Sigmoid colon (tissue), 7 donors: ENCODE results near the gene FOXN3. TPM values are rescaled to one million over a fixed set of nuclear protein-coding genes. Genes with fewer than 3 reads are reported as not detected.

Experiments
- DNase-seq: peaks from one replicate; pipeline ENCODE4 v3.0.0-alpha.2; 2019
- H3K27ac ChIP-seq, 4 donors: fragments of 200-600 bp; sonication (generic); one replicate each; pipeline ENCODE4 v1.5.1; 2016 to 2019; ENCODE audit warnings: mild to moderate bottlenecking in 1 of 4
- H3K27me3 ChIP-seq, 3 donors: fragments of 200-600 bp; sonication (generic); one replicate each; pipeline ENCODE4 v1.5.1; 2019; ENCODE audit warnings: mild to moderate bottlenecking in 1 of 3
- H3K36me3 ChIP-seq, 4 donors: fragments of 200-600 bp; sonication (generic); one replicate each; pipeline ENCODE4 v1.5.1; 2016 to 2019
- H3K4me1 ChIP-seq, 4 donors: fragments of 200-600 bp; sonication (generic); one replicate each; pipeline ENCODE4 v1.5.1; 2017 to 2019
- H3K4me3 ChIP-seq, 4 donors: fragments of 200-600 bp; sonication (generic); one replicate each; pipeline ENCODE4 v1.5.1; 2017 to 2019; ENCODE audit warnings: mild to moderate bottlenecking in 2 of 4, moderate library complexity in 1 of 4
- H3K9me3 ChIP-seq, 4 donors: fragments of 200-600 bp in 3 of 4; sonication (generic) in 3 of 4; one replicate each; pipeline versions ENCODE4 v1.5.1 to v1.6.1; 2013 to 2019
- CTCF ChIP-seq, 4 experiments: fragments of 450-650 bp in 3 of 4; fragments of 200-600 bp in 1 of 4; IDR thresholded peaks; one replicate each; pipeline ENCODE4 v1.5.1; 2016 to 2019; ENCODE audit warnings: antibody characterized with exemption in 4 of 4, mild to moderate bottlenecking in 3 of 4, moderate library complexity in 2 of 4
- EP300 ChIP-seq, 4 donors: sonication (generic); formaldehyde crosslinking; IDR thresholded peaks; one replicate each; pipeline ENCODE4 v1.6.1; 2017; ENCODE audit warnings: antibody characterized with exemption in 4 of 4
- POLR2A ChIP-seq, 2 donors: fragments of 450-650 bp; IDR thresholded peaks; one replicate each; pipeline ENCODE4 v1.6.1; 2016; ENCODE audit warnings: antibody characterized with exemption in 2 of 2, mild to moderate bottlenecking in 2 of 2, moderate library complexity in 2 of 2
- POLR2AphosphoS5 ChIP-seq, 4 donors: sonication (generic); formaldehyde crosslinking; IDR thresholded peaks; one replicate each; pipeline ENCODE4 v1.6.1; 2017; ENCODE audit warnings: antibody characterized with exemption in 4 of 4
- WGBS, 2 donors: extraction: QIAGEN DNeasy Blood & Tissue Kit; methylation state at CpG; one replicate each; pipeline ENCODE4 v1.1.7; 2013; 5-methylcytosine and 5-hydroxymethylcytosine counted together
- intact Hi-C: fragments of 100-400 bp; cut with DNase I; formaldehyde crosslinking; loops from one replicate; pipeline ENCODE4 v1.15.1; 2023
- polyA plus RNA-seq, 3 donors: library from polyadenylated mRNA; stranded (reverse); fragments of 200-250 nt; gene quantifications; one replicate each; pipeline ENCODE4 v1.2.3, GENCODE V29; 2013
- total RNA-seq, 4 donors: library from RNA; depleted of rRNA; stranded (reverse); fragments of >200 nt; gene quantifications; one replicate each; pipeline ENCODE4 v1.1.0, GENCODE V29; 2016
- donor health status: healthy with polysubstance abuse.
- donor health status: Bipolar disorder and iron deficiency.
- donor health status: healthy.

FOXN3 gene
- total and polyA plus RNA-seq, 7 donors = 24.6 to 146 (median 104) TPM

- intact Hi-C loops = loop anchor here (10.0 kb wide), 1 partner anchor 516 kb away; no protein-coding TSS in a partner anchor
- H3K36me3 ChIP-seq = peaks cover 0 to 15% (median 0%) of the 10 kb centered on the region in 4 donors
- TF ChIP-seq CTCF (IDR thresholded peaks at IDR 0.05) = no peak
- no peak for TF ChIP-seq POLR2AphosphoS5 (IDR thresholded peaks at IDR 0.05)
- no peak for TF ChIP-seq EP300 (IDR thresholded peaks at IDR 0.05)
- H3K27me3 ChIP-seq = no peaks in the 10 kb centered on the region
- no peak overlapping the region for H3K27ac ChIP-seq
- H3K4me1 ChIP-seq = peaks cover 0 to 22% (median 18%) of the 10 kb centered on the region in 4 donors
- 92 to 98% methylated on average over 3 of the region's 3 CpGs for WGBS, 2 donors
- DNase-seq = no peak
- no peak overlapping the region for H3K4me3 ChIP-seq
- no peaks in the 10 kb centered on the region for H3K9me3 ChIP-seq
These were observed 228.5 kb downstream of the FOXN3 start for GRCh38 chr14:89188492-89188891.

- TF ChIP-seq POLR2A (IDR thresholded peaks at IDR 0.05) = no peak
- TF ChIP-seq EP300 (IDR thresholded peaks at IDR 0.05) = no peak
- no peak for TF ChIP-seq CTCF (IDR thresholded peaks at IDR 0.05)
- no peak for TF ChIP-seq POLR2AphosphoS5 (IDR thresholded peaks at IDR 0.05)
- no peaks in the 10 kb centered on the region for H3K27me3 ChIP-seq
- intact Hi-C loops = loop anchor here (10.0 kb wide), 1 partner anchor 517 kb away; no protein-coding TSS in a partner anchor
- H3K4me3 ChIP-seq = no peak overlapping the region
- no peaks in the 10 kb centered on the region for H3K9me3 ChIP-seq
- H3K4me1 ChIP-seq = peaks cover 0 to 22% (median 18%) of the 10 kb centered on the region in 4 donors
- 77 to 93% methylated on average over 6 of the region's 6 CpGs for WGBS, 2 donors
- H3K36me3 ChIP-seq = peaks cover 0 to 15% (median 0%) of the 10 kb centered on the region in 4 donors
- H3K27ac ChIP-seq = no peak overlapping the region
- DNase-seq = no peak
These were observed 229.5 kb downstream of the FOXN3 start for GRCh38 chr14:89187501-89187900.

GRCh38 chr14:89186856-89187376 is 230.1 kb downstream of the FOXN3 start:
- DNase-seq = no peak
- intact Hi-C loops = loop anchor here (10.0 kb wide), 1 partner anchor 518 kb away; no protein-coding TSS in a partner anchor

GRCh38 chr14:89185919-89186855 is 230.8 kb downstream of the FOXN3 start:
- H3K36me3 ChIP-seq = peaks cover 0 to 15% (median 0%) of the 10 kb centered on the region in 4 donors
- no peaks in the 10 kb centered on the region for H3K27me3 ChIP-seq
- no peaks in the 10 kb centered on the region for H3K9me3 ChIP-seq
- H3K27ac ChIP-seq = peak overlapping the region in 2 of 4 donors; percentile 6 to 22
- TF ChIP-seq CTCF (IDR thresholded peaks at IDR 0.05) = no peak
- TF ChIP-seq POLR2AphosphoS5 (IDR thresholded peaks at IDR 0.05) = no peak
- no peak for TF ChIP-seq POLR2A (IDR thresholded peaks at IDR 0.05)
- TF ChIP-seq EP300 (IDR thresholded peaks at IDR 0.05) = no peak
- 84 to 87% methylated on average over 13 of the region's 13 CpGs for WGBS, 2 donors
- H3K4me3 ChIP-seq = no peak overlapping the region
- DNase-seq = no peak
- intact Hi-C loops = loop anchor here (10.0 kb wide), 1 partner anchor 519 kb away; no protein-coding TSS in a partner anchor
- H3K4me1 ChIP-seq = peaks cover 0 to 22% (median 18%) of the 10 kb centered on the region in 4 donors

More at GRCh38 chr14:89186856-89187376, 230.1 kb downstream of the FOXN3 start:
- H3K27me3 ChIP-seq = no peaks in the 10 kb centered on the region
- 61 to 89% methylated on average over 7 of the region's 7 CpGs for WGBS, 2 donors
- peaks cover 0 to 15% (median 0%) of the 10 kb centered on the region in 4 donors for H3K36me3 ChIP-seq
- TF ChIP-seq EP300 (IDR thresholded peaks at IDR 0.05) (no peak), POLR2A (IDR thresholded peaks at IDR 0.05) (no peak), CTCF (IDR thresholded peaks at IDR 0.05) (no peak), POLR2AphosphoS5 (IDR thresholded peaks at IDR 0.05) (no peak)
- H3K4me1 ChIP-seq = peaks cover 0 to 22% (median 18%) of the 10 kb centered on the region in 4 donors
- no peak overlapping the region for H3K4me3 ChIP-seq
- H3K9me3 ChIP-seq = no peaks in the 10 kb centered on the region
- H3K27ac ChIP-seq = peak overlapping the region in 2 of 4 donors; percentile 6 to 22
